Measurements from ENCODE around the gene NAT14.

NAT14 gene

DNA sequence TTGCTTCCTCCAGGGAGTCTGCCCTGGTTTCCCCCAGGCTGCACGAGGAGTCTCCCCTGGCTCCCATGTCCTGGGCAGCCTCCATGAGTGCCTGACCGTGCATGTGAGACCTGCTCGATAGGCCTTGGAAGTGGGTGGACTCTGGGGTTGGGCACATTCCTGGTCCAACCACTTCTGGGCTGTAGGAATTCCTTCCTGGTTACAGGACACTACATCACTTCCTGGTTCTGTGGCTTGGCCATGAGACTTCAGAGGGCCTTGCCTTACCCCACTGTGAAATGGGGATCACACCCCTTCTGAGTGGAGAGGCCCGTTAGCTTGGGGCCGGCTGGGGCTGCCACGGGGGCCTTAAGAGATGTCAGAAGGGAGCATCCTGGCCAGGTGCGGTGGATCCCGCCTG is 12.5 kb upstream of the NAT14 start:
- no peak for DNase-seq

DNA sequence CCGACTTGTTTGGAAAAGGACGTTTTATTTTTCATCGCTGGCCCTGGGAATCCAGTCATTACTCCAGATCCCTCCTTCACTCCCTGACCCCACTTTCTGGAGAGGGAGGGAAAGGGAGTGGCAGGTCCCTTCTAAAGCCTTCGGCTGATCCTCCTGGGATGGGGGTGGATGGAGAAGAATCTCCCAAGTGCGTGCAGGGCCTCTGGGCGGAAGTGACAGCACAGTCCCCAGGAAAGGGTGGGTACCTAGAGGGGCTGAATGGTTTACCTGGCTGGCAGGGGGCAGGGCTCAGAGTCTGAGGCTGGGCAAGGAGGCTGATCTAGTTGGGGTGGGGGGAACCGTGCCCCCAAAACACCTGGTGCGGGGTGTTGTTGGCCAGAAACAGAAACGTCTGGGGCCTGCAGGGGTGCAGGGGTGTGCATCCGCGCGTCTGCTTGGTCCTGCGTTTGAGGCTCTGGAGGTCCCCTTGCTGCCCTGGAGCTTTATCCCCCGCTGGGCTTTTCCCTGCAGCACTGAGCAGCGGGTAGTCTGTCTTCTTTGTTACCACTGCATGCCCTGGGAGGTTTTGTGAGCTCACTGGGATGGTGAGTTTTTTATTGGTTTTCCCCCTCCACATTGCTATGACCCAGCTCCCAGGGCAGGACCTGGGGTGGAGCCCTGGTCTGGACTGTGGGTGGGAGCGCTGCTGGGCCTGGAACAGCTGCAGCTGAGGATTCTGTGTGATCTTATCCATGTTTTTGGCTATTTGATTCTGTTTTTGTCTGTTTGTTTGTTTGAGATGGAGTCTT is 11.6 kb upstream of the NAT14 start:
- DNase-seq = no peak

DNA sequence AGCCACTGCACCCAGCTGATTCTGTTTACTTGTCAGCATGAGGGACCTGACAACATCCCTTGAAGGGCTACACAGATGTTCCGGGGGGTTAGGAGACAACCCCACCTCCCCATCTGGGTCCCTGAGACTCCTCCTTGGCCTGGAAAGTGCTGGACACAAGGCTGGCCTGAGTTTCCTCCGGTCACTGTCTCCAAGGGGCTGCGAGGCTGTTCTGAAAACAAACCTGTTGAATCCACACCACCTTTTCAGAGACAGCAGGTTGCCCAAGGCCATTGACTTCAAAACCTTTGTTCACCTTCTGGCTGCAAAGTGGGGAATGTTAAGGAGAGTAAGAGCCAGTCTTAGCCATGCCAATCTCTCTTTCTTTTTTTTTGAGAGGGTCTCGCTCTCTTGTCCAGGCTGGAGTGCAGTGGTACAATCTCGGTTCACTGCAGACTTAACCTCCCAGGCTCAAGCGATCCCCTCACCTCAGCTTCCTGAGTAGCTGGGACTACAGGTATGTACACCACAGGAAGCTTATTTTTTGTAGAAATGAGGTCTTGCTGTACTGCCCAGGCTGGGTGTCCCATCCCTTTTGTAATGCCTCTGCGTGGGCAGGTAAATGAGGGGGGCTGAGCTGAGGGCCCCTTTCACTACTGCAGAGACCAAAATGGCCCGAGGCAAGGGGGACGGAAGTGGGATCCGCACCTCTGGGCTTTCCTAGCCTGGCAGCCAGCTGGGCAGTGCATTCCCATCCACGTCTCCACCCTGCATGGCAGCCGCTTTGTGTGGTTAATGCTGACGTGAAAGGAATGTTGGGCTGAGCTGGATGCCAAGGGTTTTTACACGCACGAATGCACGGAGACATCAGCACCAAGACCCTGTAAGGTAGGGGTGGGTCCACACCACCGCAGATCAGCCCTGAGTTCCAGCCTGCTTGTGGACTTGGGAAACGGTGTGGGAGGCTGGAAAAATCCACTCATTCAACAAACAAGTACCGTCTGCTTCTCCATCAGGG is 10.4 kb upstream of the NAT14 start:
- no peak for DNase-seq

DNA sequence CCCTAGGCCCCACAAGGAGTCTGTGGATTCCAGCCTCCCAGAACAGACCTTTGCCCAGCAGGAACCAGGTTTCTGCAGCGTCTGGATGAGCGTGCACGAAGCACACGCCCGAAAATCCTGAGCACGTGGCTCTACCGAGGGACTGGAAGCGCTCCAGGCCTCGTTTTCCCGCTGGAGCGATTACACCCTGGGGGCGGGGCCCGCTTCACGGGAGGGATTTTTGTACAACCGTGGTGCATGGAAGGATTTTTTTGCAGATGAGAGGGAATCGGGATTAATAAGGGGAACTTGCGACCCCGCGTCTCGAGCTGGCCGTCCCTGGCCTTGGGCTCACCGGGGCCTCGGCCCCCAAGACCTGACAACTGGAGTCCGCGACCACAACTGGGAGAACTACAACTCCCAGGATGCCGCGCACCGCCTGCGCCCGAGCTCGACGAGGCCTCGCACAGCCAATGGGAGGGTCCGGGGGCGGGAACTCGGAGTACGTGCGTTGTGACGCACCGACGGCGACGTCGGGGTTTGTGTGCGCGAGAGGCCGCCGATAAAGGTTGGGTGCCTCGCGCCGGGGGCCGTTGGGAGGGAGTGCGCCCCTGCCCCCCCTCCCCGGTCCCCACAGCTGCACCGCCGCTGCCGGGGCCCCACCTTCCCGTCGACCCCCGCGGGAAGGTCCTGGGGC is 8.8 kb upstream of the NAT14 start, which contains the start of gene ZNF628:
Gene ZNF628 (plus strand): TSS at position 518 of the 676 bp plus-strand sequence. CDS start 3,294 bp downstream, outside the sequence.
- DNase-seq = peak; percentile 99

DNA sequence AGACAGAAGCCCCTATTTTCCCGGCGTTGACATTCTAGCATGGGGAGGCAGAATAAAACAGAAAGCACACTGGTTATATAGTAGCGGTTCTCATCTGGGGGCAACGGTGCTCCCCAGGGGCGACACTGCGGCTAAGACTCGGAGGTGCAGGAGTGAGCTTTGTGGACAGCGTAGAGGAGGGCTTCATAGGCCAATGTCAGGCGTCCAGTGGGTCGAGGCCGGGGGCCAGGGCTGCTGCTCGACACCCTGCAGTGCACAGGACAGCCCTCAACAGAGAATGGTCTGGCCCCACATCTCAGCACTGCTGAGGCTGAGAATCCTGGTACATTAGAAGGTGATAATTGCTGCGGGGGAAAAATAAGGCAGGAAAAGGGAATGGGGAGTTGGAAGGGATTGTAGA is 7.1 kb upstream of the NAT14 start:
- no peak for DNase-seq

DNA sequence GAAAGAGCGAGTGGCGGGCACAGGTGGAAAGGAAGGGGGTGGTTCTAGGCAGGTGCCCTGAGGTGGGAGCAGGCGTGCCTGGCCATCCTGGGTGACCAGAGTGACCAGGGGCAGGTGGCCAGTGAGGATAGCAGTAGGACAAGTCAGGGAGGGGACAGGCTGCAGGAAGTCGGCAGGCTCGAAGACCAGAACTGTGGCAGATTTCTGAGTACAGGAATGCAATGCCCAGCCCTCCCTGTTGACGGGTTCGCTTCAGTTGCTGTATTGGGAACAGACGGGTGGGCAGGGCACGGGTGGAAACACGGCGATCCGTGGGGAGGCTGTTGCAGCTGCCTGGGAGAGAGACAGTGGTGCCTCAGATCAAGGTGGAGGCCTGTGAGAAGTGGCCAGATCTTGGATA is 6.6 kb upstream of the NAT14 start:
- no peak for DNase-seq

DNA sequence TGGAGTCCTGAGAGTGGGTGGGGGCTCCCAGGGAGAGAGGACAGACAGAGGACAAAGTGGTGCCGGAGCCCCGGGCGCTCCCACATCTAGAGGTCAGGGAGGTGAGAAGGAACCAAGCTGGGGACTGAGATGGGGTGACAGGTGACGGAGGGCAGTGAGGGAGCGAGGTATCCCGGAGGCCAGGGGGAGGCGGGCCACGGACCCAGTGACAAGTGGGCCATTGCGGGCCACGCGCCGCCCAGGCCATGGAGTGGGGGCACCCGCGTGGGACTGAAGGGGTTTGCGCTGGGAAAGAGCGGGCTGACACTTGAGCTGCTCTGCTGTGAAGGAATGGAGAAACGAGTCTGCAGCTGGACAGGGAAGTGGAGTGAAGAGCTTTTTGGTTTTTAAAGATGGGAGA is 5.9 kb upstream of the NAT14 start:
- no peak for DNase-seq

DNA sequence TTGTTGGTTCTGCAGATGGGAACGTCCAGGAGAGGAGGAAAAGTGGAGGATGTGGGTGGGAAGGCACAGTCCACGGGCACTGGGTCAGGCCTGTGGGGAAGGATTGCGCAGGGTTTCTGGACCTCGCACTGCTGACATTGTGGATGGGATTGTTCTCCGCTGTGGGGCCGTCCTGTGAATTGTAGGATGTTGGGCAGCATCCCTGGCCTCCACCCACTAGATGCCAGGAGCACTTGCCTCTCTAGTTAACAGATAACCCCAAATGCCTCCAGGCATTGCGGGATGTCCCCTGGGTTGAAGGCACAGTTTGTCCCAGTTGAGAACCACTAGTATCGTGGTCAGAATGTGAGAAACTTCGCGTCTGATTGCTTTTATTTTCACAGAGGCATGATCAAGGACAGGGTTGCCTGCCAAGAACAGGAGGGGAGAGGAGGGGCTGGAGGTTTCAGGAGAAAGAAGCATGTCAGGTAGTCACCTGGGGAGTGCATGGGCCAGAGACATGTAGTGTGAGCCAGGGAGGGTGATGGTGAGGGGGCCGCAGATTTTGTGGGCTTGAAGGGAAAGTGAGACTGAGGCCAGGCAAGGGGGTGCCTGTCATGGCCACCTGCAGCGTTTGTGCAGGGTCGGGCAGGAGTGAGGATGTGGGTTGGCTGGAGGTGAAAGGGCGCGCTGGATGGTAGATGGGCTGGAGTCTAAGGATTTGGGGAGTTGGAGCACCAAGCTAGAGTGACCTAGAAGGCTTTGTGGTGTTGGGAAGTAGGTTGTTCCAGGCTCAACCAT is 5.3 kb upstream of the NAT14 start:
- no peak for DNase-seq

DNA sequence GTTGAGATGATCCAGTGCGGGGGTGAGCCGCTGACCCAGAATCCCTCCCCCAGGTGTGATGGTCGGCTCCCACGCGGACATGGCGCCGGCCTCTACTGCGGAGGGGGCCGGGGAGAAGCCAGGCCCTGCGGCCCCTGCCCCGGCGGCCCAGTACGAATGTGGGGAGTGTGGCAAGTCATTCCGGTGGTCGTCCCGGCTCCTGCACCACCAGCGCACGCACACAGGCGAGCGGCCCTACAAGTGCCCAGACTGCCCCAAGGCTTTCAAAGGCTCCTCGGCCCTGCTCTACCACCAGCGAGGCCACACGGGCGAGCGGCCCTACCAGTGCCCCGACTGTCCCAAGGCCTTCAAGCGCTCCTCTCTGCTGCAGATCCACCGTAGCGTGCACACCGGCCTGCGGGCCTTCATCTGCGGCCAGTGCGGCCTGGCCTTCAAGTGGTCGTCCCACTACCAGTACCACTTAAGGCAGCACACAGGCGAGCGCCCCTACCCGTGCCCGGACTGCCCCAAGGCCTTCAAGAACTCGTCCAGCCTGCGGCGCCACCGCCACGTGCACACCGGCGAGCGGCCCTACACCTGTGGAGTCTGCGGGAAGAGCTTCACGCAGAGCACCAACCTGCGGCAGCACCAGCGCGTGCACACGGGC is 3.7 kb upstream of the NAT14 start:
- DNase-seq = no peak

DNA sequence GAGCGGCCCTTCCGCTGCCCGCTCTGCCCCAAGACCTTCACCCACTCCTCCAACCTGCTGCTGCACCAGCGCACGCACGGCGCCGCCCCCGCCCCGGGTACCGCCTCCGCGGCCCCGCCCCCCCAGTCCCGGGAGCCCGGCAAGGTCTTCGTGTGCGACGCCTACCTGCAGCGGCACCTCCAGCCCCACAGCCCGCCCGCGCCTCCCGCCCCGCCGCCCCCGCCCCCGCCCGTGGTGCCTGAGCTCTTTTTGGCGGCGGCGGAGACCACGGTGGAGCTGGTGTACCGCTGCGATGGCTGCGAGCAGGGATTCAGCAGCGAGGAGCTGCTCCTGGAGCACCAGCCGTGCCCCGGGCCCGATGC is 3.2 kb upstream of the NAT14 start:
- DNase-seq = no peak

DNA sequence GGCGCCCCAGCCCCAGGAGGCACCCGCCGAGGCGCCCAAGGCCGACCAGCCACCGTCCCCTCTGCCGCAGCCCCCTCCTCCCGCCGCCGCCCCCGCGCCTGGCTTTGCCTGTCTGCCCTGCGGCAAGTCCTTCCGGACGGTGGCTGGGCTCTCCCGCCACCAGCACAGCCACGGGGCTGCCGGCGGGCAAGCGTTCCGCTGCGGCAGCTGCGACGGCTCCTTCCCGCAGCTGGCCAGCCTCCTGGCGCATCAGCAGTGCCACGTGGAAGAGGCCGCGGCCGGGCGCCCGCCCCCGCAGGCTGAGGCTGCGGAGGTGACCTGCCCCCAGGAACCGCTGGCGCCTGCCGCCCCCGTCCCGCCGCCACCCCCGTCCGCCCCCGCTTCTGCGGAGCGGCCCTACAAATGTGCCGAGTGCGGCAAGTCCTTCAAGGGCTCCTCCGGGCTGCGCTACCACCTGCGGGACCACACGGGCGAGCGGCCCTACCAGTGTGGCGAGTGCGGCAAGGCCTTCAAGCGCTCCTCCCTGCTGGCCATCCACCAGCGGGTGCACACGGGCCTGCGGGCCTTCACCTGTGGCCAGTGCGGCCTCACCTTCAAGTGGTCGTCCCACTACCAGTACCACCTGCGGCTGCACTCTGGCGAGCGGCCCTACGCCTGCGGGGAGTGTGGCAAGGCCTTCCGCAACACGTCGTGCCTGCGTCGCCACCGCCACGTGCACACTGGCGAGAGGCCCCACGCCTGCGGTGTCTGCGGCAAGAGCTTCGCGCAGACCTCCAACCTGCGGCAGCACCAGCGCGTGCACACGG is 2.6 kb upstream of the NAT14 start:
- no peak for DNase-seq

DNA sequence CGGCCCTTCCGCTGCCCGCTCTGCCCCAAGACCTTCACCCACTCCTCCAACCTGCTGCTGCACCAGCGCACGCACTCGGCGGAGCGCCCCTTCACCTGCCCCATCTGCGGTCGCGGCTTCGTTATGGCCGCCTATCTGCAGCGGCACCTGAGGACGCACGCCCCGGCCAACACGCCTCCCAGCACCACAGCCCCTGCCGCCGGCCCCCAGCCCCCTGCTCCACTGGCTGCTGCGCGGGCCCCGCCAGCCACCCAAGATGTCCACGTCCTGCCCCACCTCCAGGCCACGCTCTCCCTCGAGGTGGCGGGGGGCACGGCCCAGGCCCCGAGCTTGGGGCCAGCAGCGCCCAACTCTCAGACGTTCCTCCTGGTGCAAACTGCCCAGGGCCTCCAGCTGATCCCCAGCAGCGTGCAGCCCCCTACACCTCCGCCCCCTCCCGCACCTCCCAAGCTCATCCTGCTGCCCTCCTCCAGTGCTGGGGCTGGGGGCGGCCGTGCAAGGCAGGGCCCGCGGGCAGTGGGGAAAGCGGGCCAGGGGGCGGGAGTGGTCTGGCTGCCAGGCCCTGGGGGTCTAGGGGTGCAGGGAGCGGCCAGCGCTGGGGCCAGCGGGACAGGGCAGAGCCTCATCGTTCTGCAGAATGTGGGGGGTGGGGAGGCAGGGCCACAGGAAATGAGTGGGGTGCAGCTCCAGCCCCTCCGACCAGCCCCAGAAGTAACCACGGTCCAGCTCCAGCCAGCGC is 1.9 kb upstream of the NAT14 start:
- DNase-seq = no peak

DNA sequence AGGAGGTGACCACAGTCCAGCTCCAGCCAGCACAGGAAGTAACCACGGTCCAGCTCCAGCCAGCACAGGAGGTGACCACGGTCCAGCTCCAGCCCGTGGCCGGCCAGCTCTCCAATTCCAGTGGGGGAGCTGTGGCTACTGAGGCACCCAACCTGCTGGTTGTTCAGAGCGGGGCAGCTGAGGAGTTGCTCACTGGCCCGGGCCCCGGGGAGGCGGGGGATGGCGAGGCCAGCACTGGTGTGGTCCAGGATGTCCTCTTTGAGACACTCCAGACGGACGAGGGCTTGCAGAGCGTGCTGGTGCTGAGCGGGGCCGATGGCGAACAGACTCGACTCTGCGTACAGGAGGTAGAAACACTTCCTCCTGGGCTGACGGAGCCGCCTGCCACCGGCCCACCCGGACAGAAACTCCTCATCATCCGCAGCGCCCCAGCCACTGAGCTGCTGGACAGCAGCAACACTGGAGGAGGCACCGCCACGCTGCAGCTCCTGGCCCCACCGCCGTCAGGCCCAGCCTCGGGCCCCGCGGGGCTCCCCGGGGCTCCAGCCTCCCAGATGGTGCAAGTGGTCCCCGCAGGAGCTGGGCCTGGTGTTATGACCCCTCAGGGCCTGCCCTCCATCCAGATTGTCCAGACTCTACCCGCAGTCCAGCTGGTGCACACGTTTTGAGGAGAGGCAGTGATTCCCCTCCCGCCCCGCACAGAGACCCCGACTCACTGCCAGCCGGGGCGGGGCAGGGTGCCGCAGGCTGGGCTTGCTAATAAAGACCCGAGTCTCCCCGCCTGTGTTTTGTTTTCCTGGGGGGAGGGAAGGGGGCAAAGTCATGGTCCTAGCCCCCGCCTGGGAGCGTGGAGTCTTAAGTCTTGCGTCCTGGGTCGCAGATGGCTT is 1.0 kb upstream of the NAT14 start:
- DNase-seq = no peak

DNA sequence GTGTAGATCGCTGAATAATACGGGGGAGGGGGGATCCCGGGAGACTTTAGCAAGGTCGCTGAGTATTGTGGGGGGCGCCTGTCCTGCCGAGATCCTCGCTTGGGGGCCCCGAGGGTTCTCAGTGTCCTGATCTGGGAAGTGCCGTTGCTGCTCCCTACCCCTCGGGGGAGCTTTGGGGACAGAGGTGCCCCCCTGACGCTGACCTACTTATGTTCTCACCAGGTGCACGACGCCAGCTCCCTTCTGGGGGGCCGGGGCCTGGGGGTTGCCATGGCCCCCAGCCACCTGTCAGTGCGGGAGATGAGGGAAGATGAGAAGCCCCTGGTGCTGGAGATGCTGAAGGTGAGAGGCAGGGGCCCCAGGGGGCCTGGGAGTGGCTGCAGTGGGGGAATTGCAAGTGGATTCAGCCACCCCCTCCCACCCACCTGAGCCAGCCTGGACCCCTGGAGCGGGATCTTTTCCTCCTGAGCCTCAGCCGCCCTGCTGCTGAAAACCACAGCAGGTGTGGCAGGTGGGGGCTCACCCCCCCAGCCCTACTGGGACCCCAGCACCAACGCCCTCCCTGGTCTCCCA is 537 bp downstream of the NAT14 start:
- DNase-seq = no peak

DNA sequence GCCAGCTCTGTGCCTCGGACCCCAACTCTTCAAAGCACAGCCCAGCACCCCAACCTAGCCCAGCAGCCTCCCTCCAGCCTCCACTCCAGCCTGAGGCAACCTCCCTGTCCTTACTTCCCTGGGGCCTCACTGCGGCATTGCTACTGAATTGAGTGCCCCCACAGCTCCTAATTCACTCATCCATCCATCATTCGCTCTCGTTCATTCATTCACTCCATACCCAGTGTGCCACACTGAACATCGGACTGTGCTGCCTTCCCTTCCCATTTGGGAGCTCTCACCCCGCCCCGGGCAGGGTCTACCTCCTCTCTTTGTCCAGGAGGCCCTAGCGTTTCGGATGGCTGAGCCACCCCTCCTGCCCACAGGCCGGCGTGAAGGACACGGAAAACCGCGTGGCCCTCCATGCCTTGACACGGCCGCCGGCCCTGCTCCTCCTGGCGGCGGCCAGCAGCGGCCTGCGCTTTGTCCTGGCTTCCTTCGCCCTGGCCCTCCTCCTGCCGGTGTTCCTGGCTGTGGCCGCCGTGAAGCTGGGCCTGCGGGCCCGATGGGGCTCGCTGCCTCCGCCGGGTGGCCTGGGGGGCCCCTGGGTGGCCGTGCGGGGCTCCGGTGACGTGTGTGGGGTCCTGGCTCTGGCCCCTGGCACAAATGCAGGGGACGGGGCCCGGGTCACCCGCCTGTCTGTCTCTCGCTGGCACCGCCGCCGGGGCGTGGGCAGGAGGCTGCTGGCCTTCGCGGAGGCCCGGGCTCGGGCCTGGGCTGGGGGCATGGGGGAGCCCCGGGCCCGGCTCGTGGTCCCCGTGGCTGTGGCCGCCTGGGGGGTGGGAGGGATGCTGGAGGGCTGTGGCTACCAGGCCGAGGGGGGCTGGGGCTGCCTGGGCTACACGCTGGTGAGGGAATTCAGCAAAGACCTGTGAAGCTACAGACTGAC is 1.3 kb downstream of the NAT14 start:
- no peak for DNase-seq

DNA sequence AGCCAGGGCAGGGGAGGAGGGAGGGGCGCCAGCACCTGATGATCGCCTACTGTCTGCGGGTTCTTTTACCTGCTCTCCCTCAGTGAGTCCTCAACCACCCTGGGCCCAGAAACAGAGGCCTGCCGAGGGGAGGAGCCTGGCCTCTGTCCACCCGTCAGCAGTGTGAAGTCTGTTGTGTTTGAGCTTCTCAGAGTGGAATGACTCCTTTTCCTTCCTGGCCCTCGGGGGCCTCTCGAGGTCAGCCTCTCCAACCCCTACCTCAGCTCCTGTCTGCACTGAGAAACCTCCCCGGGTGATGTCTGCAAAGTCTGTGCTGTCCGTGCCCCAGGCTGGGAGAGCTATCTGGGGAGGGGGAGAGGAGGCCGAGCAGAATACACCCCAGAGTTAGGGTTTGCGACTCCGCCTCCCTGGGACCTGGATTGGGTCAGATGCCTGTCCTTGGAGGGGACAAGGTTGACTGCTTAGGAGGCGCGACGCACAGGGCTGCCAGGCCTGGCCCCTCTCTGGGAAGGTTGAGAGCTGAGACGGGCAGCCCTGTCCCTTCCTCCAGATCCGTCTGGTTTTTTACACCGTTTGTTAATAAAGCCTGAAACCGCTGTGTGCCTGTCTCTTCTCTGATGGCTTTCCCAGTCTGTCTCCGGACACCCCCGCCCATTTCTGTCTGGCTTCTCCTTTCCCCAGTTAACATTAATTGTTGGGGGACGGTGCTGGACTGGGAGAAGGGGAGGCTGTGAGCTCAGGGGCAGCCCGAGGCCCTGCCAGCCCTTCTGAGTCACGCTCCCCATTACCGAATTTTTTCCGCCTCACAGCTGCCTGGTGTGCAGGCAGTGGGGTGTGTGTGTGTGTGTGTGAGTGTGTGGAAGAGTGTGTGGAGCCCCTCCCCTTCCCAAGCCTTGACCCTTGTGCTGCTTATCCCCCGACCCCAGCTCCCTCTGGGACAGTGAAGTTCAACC is 2.3 kb downstream of the NAT14 start:
- no peak for DNase-seq
